IMR-90 (cell line): ENCODE data around the gene TFDP2. TPM values are rescaled to one million over a fixed set of nuclear protein-coding genes. Genes with fewer than 3 reads are reported as not detected.

Source experiments
- ATAC-seq: fragments of 200-7000 bp; cut with Tn5 transposase; 2 replicates; pipeline ENCODE4 v1.9.1; 2020; ENCODE audit warnings: low read depth, mild to moderate bottlenecking, moderate library complexity
- Bru-seq: library from RNA; stranded (reverse); fragments of 400-500 nt; gene quantifications from one replicate; lab custom pipeline; 2021; lab: Mats Ljungman, UMichigan
- BruChase-seq, 2 experiments: library from RNA; stranded (reverse); fragments of 400-500 nt; gene quantifications; one replicate each; lab custom pipeline; 2021; lab: Mats Ljungman, UMichigan
- BruUV-seq: library from RNA; stranded (reverse); fragments of 400-500 nt; replicated peaks from 2 replicates; lab custom pipeline; 2021; lab: Mats Ljungman, UMichigan
- CTCF ChIA-PET: fragments of 300-600 bp; formaldehyde crosslinking; extraction: SDS; loops from one replicate; lab custom pipeline; 2021; ENCODE audit warnings: antibody characterized with exemption; lab: Yijun Ruan, JAX
- POLR2A ChIA-PET: fragments of 300-600 bp; sonication (Branson Sonifier 250); formaldehyde crosslinking; loops from one replicate; lab custom pipeline; 2022; ENCODE audit warnings: antibody characterized with exemption; ENCODE audit not compliant: unreplicated experiment; lab: Charles Lee
- DNase-seq: peaks from one replicate; pipeline ENCODE4 v3.0.0; 2013
- H2AFZ ChIP-seq: replicated peaks from 2 replicates; pipeline ENCODE3; 2013; ENCODE audit warnings: low read length, mild to moderate bottlenecking; ENCODE audit not compliant: poor library complexity
- H2AK5ac ChIP-seq: 2 replicates; pipeline ENCODE4 v1.6.1; 2013; ENCODE audit warnings: low read depth, low read length, inconsistent platforms
- H2AK9ac ChIP-seq: replicated peaks from 2 replicates; pipeline ENCODE3; 2013; ENCODE audit warnings: mild to moderate bottlenecking, low read depth, low read length, moderate library complexity; ENCODE audit not compliant: poor library complexity
- H2BK120ac ChIP-seq: 2 replicates; pipeline ENCODE4 v1.6.1; 2013; ENCODE audit warnings: low read depth, low read length, inconsistent platforms
- H2BK15ac ChIP-seq: 3 replicates; pipeline ENCODE4 v1.6.1; 2013; ENCODE audit warnings: low read depth, low read length, inconsistent platforms
- H2BK20ac ChIP-seq: 2 replicates; pipeline ENCODE4 v1.6.1; 2013; ENCODE audit warnings: low read depth, mild to moderate bottlenecking, inconsistent platforms, low read length, moderate library complexity
- H2BK5ac ChIP-seq: 2 replicates; pipeline ENCODE4 v1.6.1; 2013; ENCODE audit warnings: mild to moderate bottlenecking, low read depth, low read length, inconsistent platforms; ENCODE audit not compliant: poor library complexity, severe bottlenecking
- H3K14ac ChIP-seq: replicated peaks from 2 replicates; pipeline ENCODE4 v1.6.1; 2013; ENCODE audit warnings: low read depth, low read length, inconsistent platforms
- H3K18ac ChIP-seq: 2 replicates; pipeline ENCODE4 v1.6.1; 2013; ENCODE audit warnings: low read depth, low read length, control low read depth
- H3K23ac ChIP-seq: 2 replicates; pipeline ENCODE4 v1.6.1; 2013; ENCODE audit warnings: low read depth, low read length, inconsistent platforms
- H3K27ac ChIP-seq: 2 replicates; pipeline ENCODE4 v1.5.1; 2013; ENCODE audit warnings: mild to moderate bottlenecking, control low read depth, low read length; ENCODE audit not compliant: insufficient read depth
- H3K27me3 ChIP-seq: 2 replicates; pipeline ENCODE4 v1.6.1; 2013; ENCODE audit warnings: low read length; ENCODE audit not compliant: control insufficient read depth, insufficient read depth
- H3K36me3 ChIP-seq: 2 replicates; pipeline ENCODE4 v1.6.1; 2013; ENCODE audit warnings: low read length, mixed read lengths; ENCODE audit not compliant: control insufficient read depth, insufficient read depth
- H3K4ac ChIP-seq: 2 replicates; pipeline ENCODE4 v1.6.1; 2013; ENCODE audit warnings: low read depth, low read length, inconsistent platforms
- H3K4me1 ChIP-seq: 2 replicates; pipeline ENCODE4 v1.6.1; 2013; ENCODE audit warnings: low read length, mixed read lengths; ENCODE audit not compliant: control insufficient read depth, insufficient read depth
- H3K4me2 ChIP-seq: 2 replicates; pipeline ENCODE4 v1.6.1; 2013; ENCODE audit warnings: low read depth, mild to moderate bottlenecking, control low read depth, low read length, moderate library complexity
- H3K4me3 ChIP-seq: 2 replicates; pipeline ENCODE4 v1.5.1; 2013; ENCODE audit warnings: low read depth, mild to moderate bottlenecking, control low read depth, low read length, moderate library complexity; ENCODE audit not compliant: insufficient read depth
- H3K56ac ChIP-seq: 2 replicates; pipeline ENCODE4 v1.6.1; 2013; ENCODE audit warnings: low read length, inconsistent platforms; ENCODE audit not compliant: insufficient read depth; ENCODE audit errors: extremely low read depth
- H3K79me1 ChIP-seq, 2 experiments: 2 replicates each; pipeline ENCODE4 v1.6.1; 2013; ENCODE audit warnings: low read length in 2 of 2, inconsistent platforms in 1 of 2, low read depth in 1 of 2
- H3K9ac ChIP-seq: 2 replicates; pipeline ENCODE4 v1.6.1; 2013; ENCODE audit warnings: low read depth, low read length, control low read depth
- H3K9me1 ChIP-seq: 2 replicates; pipeline ENCODE4 v1.6.1; 2013; ENCODE audit warnings: low read length, inconsistent platforms; ENCODE audit not compliant: insufficient read depth
- H3K9me3 ChIP-seq: 2 replicates; pipeline ENCODE4 v1.6.1; 2013; ENCODE audit warnings: low read length; ENCODE audit not compliant: control insufficient read depth, insufficient read depth
- H4K20me1 ChIP-seq: 2 replicates; pipeline ENCODE4 v1.6.1; 2013; ENCODE audit warnings: low read length, inconsistent platforms; ENCODE audit not compliant: insufficient read depth
- H4K5ac ChIP-seq: 2 replicates; pipeline ENCODE4 v1.6.1; 2013; ENCODE audit warnings: mild to moderate bottlenecking, low read depth, low read length, control low read depth
- H4K8ac ChIP-seq, 2 experiments: 2 replicates each; pipeline ENCODE4 v1.6.1; 2013; ENCODE audit warnings: low read depth in 2 of 2, low read length in 2 of 2, control low read depth in 1 of 2, inconsistent platforms in 1 of 2
- H4K91ac ChIP-seq: 2 replicates; pipeline ENCODE4 v1.6.1; 2013; ENCODE audit warnings: low read depth, low read length, inconsistent platforms; ENCODE audit not compliant: insufficient read depth
- CEBPB ChIP-seq: IDR thresholded peaks from 2 replicates; pipeline ENCODE4 v1.6.1; 2012; ENCODE audit warnings: low read depth, low read length, improper control_type of control experiment
- MAFK ChIP-seq: IDR thresholded peaks from 2 replicates; pipeline ENCODE4 v1.6.1; 2012; ENCODE audit warnings: low read depth, low read length, improper control_type of control experiment
- MXI1 ChIP-seq: IDR thresholded peaks from 2 replicates; pipeline ENCODE4 v1.6.1; 2012; ENCODE audit warnings: low read depth, mild to moderate bottlenecking, low read length, moderate library complexity, borderline replicate concordance
- POLR2A ChIP-seq: IDR thresholded peaks from 2 replicates; pipeline ENCODE4 v1.6.1; 2012; ENCODE audit warnings: mild to moderate bottlenecking, low read depth, low read length
- RCOR1 ChIP-seq: IDR thresholded peaks from 2 replicates; pipeline ENCODE4 v1.6.1; 2012; ENCODE audit warnings: mild to moderate bottlenecking, low read length, improper control_type of control experiment; ENCODE audit not compliant: insufficient replicate concordance
- RFX5 ChIP-seq: IDR thresholded peaks from 2 replicates; pipeline ENCODE4 v1.8.0; 2012; ENCODE audit warnings: low read depth, mild to moderate bottlenecking, low read length, moderate library complexity
- WGBS, 2 experiments: methylation state at CpG; one replicate each; pipeline versions ENCODE4 v1.1.5 to v1.1.7; 2013; ENCODE audit warnings: missing lambda C conversion rate in 2 of 2; ENCODE audit not compliant: insufficient read length in 1 of 2; ENCODE audit errors: extremely low coverage in 2 of 2; 5-methylcytosine and 5-hydroxymethylcytosine counted together
- dilution Hi-C: fragments of 300-500 bp; cut with HindIII; formaldehyde crosslinking; loops from one replicate; pipeline ENCODE4 v1.14.3; 2018; ENCODE audit warnings: low sequenced_read_pairs; ENCODE audit not compliant: unreplicated experiment
- in situ Hi-C: fragments of 300-500 bp; cut with MboI; formaldehyde crosslinking; loops from 3 replicates; pipeline ENCODE4 v1.14.3; 2019; ENCODE audit warnings: low sequenced_read_pairs, inconsistent platforms, mixed read lengths
- intact Hi-C: fragments of 100-400 bp; cut with micrococcal nuclease; formaldehyde crosslinking; loops from 2 replicates; pipeline ENCODE4 v1.10.0; 2022
- long read RNA-seq: library from polyadenylated mRNA; unstranded; transcript quantifications from one replicate; pipeline ENCODE4 v2.0.0, GENCODE V29; 2021; ENCODE audit not compliant: unreplicated experiment
- polyA plus RNA-seq, 3 experiments: library from polyadenylated mRNA; depleted of rRNA; stranded (reverse); fragments of >200 nt; gene quantifications; 2 replicates each; pipeline ENCODE4 v1.2.3, GENCODE V29; 2012; ENCODE audit warnings: low replicate concordance in 1 of 3
- total RNA-seq: library from RNA; depleted of rRNA; stranded (reverse); fragments of >200 nt; gene quantifications from 2 replicates; pipeline ENCODE4 v1.2.3, GENCODE V29; 2012; rRNA removed

Gene TFDP2
- total RNA-seq (23.7 and 27.8 TPM in 2 replicates), polyA plus RNA-seq (2012; rRNA removed) (10.7 and 11.5 TPM in 2 replicates), Bru-seq, nascent RNA (percentile 70 among the genes with signal in this experiment), BruChase-seq, experiment 1, labeled RNA remaining after a 6-hour chase (percentile 73 among the genes with signal in this experiment), BruChase-seq, experiment 2, labeled RNA remaining after a 2-hour chase (percentile 71 among the genes with signal in this experiment)
- polyA plus RNA-seq (2012; cell fraction: cytosol; rRNA removed): 6.3 and 7.8 TPM in 2 replicates
- 6.3 and 12.3 TPM in 2 replicates for polyA plus RNA-seq (2012; cell fraction: nucleus; rRNA removed; ENCODE audit: low replicate concordance)
- long read RNA-seq, full-length matches to known transcripts: 7 of 27 reads
- long read RNA-seq, partial matches to known transcripts: 4 of 27 reads
- long read RNA-seq, other reads (novel, unspliced or antisense): 16 of 27 reads

GRCh38 chr3:142148792-142149672 is at the start of gene TFDP2:
Gene TFDP2 (minus strand): TSS chr3:142149544. CDS start chr3:142101749, 47,795 bp downstream.
- intact Hi-C loops: no loop called here

More at GRCh38 chr3:142148792-142149672, at the start of gene TFDP2:
- peak within 1 kb of the TSS; percentile 60 for H3K27ac ChIP-seq
- no TSS peak for BruUV-seq
- H4K20me1 ChIP-seq: no peaks in the 10 kb centered on the region
- no peaks in the 10 kb centered on the region for H3K9me3 ChIP-seq
- TF ChIP-seq RCOR1 (no peak), POLR2A (peak; percentile 49; the same call in 1 of the 2 replicates), CEBPB (no peak), RFX5 (peak; percentile 64; the same call in 1 of the 2 replicates), MXI1 (peak; percentile 66; the same call in 1 of the 2 replicates), MAFK (no peak)
- ATAC-seq: peak; percentile 99
- H3K9ac ChIP-seq: peak within 1 kb of the TSS; percentile 77
- ChIA-PET CTCF (interaction anchor here (1.0 to 1.5 kb wide), 2 partner anchors 16 to 31 kb away, joined by 3 to 4 read pairs; no protein-coding TSS in a partner anchor), POLR2A (interaction anchor here (0.9 kb wide), 1 partner anchor 16 kb away, joined by 3 read pairs; no protein-coding TSS in a partner anchor)
- peak within 1 kb of the TSS; percentile 56 for H2AK9ac ChIP-seq
- 2% methylated on average over 7 of the region's 83 CpGs; no CpG with 5 or more reads in 1 of the 2 experiments for WGBS, 2 experiments
- H4K5ac ChIP-seq: peak within 1 kb of the TSS; percentile 79
- peak; percentile 83 for DNase-seq
- no peak within 1 kb of the TSS for H2BK15ac ChIP-seq
- H4K8ac ChIP-seq: peak within 1 kb of the TSS; percentile 56 to 90; a peak in 3 of 4 replicates
- H3K4me3 ChIP-seq: peak within 1 kb of the TSS; percentile 93
- peaks cover 11 to 22% of the 10 kb centered on the region in 2 experiments; a peak in 2 of 4 replicates for H3K79me1 ChIP-seq
- H2AFZ ChIP-seq: peak within 1 kb of the TSS; percentile 97
- peak within 1 kb of the TSS; percentile 18; the same call in 1 of the 2 replicates for H3K56ac ChIP-seq
- H2AK5ac ChIP-seq: no peak within 1 kb of the TSS
- no peak within 1 kb of the TSS for H2BK20ac ChIP-seq
- 0 out of 2 replicates have a peak within 1 kb of the TSS, but pooled peaks have one; percentile 16 for H3K18ac ChIP-seq
- no peaks in the 10 kb centered on the region for H3K9me1 ChIP-seq
- in situ Hi-C loops (no loop called here), dilution Hi-C loops (no loop called here)
- peaks cover 4% of the 10 kb centered on the region for H3K4me1 ChIP-seq
- H4K91ac ChIP-seq: no peak within 1 kb of the TSS
- H3K4me2 ChIP-seq: peak within 1 kb of the TSS; percentile 94
- 0 out of 2 replicates have a peak within 1 kb of the TSS, but pooled peaks have one; percentile 28 for H2BK120ac ChIP-seq
- peak within 1 kb of the TSS; percentile 81 for H3K23ac ChIP-seq
- H2BK5ac ChIP-seq: peak within 1 kb of the TSS; percentile 12
- peak within 1 kb of the TSS; percentile 82 for H3K14ac ChIP-seq
- no peaks in the 10 kb centered on the region for H3K36me3 ChIP-seq
- H3K4ac ChIP-seq: peak within 1 kb of the TSS; percentile 67; the same call in 1 of the 2 replicates
- H3K27me3 ChIP-seq: no peaks in the 10 kb centered on the region
